HUDEP-2 (cell line): ENCODE measurements around the gene BTNL3.
A peak's percentile ranks its signal among the peaks of the same experiment; 100 is the strongest.
"Not testable (repeated sequence)": the region's sequence is repeated elsewhere in the genome, so short reads cannot be mapped to it uniquely, and the experiment has no call there.

Source experiments
- DNase-seq, 76 experiments: peaks; one replicate each; lab custom pipeline; 2025; ENCODE audit not compliant: unreplicated experiment in 76 of 76; lab: John Stamatoyannopoulos, UW

BTNL3 gene, protein sequence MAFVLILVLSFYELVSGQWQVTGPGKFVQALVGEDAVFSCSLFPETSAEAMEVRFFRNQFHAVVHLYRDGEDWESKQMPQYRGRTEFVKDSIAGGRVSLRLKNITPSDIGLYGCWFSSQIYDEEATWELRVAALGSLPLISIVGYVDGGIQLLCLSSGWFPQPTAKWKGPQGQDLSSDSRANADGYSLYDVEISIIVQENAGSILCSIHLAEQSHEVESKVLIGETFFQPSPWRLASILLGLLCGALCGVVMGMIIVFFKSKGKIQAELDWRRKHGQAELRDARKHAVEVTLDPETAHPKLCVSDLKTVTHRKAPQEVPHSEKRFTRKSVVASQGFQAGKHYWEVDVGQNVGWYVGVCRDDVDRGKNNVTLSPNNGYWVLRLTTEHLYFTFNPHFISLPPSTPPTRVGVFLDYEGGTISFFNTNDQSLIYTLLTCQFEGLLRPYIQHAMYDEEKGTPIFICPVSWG

DNA sequence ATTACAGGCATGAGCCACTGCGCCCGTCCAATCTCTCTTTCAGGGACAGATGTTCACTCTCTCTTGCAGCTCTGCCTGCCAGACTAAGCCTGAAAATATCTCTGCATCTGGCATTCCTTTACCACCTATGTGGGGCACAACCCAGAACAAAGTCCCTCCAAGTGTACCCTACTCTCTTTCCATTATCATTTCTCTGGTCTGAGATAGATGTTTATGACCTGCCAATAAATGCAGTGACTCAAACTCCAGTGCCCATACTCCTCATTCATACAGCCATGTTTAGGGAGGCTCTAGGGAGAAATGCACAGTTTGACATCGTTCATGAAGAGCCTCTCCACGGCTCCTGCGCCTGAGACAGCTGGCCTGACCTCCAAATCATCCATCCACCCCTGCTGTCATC is at the start of gene BTNL3:
TSS of gene BTNL3 (plus strand) at position 255 of the 400 bp plus-strand sequence. CDS start 183 bp downstream, outside the sequence.
- DNase-seq: no peak

DNA sequence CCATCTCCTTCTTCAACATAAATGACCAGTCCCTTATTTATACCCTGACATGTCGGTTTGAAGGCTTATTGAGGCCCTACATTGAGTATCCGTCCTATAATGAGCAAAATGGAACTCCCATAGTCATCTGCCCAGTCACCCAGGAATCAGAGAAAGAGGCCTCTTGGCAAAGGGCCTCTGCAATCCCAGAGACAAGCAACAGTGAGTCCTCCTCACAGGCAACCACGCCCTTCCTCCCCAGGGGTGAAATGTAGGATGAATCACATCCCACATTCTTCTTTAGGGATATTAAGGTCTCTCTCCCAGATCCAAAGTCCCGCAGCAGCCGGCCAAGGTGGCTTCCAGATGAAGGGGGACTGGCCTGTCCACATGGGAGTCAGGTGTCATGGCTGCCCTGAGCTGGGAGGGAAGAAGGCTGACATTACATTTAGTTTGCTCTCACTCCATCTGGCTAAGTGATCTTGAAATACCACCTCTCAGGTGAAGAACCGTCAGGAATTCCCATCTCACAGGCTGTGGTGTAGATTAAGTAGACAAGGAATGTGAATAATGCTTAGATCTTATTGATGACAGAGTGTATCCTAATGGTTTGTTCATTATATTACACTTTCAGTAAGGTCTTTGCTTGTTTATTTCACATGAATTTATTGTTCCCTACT is 38.2 kb upstream of the BTNL3 start:
- DNase-seq: no peak

DNA sequence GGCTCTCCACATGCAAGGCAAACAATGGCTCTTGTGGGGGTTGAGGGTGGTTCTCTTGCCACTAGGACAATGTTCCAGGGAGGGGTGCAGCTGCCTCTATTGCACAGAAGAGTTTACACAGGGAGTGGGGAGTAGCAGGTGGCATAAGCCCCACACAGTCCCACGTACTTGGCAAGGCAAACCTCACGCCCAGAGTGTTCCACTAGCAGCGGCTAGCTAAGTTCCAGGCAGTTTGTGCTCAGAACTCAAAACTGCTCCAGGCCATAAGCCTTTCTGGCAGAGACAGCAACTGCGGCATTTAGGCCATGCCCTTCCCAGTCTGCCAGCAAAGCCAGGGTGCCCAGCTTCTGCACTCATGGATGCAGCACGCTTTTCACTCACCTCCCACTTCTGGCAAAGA is 29.0 kb upstream of the BTNL3 start:
- DNase-seq: no peak

DNA sequence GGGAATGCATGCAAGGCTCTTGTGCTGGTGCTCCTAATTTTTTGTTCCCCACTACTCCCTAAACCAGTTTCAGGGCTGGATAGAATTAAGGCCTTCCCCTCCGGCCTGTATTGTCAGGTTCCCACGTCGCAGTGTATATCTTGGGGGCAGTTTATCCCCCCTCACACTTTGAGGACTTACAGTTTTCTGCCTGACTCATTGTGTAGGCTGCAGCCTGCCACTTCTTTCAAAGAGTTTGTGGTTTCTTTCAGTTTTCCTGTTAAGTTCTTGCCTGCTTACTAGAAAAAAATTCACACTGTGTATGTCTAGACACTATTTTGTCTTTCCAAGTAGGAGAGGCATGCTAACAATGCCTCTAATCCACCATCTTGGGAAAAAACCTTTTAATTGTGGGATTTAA is 28.4 kb upstream of the BTNL3 start:
- DNase-seq: no peak

DNA sequence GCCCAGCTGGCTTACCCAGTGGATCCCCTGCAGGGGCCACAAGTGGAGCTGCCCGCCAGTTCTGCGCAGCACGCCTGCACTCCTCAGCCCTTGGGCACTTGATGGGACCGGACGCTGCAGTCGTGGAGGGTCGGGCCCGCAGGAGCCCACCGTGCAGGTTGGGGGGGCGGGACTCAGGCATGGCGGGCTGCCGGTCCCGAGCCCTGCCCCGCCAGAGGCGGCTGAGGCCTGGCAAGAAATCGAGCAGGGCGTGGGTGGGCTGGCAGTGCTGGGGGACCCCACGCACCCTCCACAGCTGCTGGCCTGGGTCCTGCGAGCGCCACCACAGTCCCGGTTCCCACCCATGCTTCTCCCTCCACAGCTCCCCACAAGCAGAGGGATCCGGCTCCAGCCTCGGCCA is 19.2 kb upstream of the BTNL3 start:
- DNase-seq: no peak

DNA sequence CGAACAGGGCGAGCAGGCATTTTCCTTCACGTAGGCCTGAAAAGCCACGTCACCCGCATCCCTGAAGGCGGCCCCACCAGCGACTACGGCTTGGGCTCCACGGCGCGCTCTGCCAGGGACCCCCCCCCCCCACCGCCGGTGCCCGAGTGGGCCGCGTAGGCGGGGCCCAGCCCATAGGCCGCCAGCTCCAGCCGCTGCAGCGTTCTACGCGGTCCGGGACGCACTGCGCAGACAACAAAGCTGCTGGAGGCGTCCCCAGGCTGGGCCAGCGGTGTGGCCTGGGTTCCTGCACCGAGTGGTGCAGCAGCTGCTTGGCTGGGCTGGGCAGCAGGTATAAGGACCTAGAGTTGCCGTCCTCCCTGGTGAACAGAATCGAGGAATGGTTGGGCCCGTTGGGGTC is 18.3 kb upstream of the BTNL3 start:
- DNase-seq: no peak

DNA sequence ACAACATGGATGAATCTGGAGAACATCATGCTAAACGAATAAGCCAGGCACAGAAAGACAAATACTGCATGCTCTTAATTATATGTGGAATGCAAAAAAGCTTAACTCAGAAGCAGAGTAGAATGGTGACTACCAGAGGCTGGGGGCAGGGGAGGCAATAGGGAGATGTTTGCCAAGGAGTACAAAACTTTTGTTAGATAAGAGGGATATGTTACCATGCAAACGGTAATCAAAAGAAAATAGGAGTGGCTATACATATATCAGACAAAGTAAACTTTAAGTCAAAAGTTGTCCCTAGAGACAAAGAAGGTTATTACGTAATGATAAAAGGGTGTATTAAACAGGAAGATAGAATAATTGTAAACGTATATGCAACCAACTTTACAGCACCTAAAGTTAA is 17.8 kb upstream of the BTNL3 start:
- DNase-seq: no peak

DNA sequence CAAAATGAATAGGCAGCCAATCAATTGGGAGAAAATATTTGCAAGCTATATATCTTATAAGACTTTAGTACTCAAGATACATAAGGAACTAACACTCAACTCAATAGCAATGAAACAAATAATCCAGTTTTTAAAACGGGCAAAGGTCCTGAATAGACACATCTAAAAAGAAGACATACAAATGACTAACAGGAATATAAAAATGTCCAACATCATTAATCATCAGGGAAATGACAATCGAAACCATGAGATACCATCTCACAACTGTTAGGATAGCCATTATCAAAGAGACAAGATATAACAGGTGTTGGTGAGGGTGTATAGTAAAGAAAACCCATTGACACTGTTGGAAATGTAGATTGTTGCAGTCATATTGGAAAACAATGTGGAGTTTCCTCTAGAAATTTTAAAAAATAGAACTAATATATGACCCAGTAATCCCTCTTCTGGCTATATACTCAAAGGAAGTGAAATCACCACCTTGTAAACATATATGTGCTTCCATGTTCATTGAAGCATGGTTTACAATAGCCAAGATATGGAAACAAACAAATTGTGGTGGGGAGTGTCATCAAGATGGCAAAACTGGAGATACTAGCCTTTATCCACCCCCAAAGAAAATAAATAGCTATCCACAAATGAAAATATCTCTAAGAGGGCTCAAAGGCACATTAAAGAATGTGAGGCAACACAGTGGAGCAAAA is 13.9 kb upstream of the BTNL3 start:
- no peak for DNase-seq

DNA sequence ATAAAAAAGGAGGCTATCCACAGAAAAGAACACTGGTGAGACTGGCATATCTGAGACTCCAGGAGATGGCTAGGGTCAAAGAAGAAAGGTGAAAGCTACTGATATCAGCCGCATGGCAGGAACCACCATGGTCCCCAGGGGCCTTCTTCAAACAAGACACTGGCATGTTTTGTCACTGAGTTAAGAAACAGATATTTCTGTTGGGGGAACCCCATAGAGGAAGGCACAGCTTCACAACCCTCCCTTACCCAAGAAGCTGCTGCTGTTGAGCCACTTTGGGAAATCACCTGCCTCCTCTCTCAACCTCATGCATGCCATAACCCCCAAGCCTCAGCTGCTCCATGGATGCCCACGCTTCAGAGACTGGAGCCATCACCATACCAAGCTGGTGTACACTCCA is 13.3 kb upstream of the BTNL3 start:
- no peak for DNase-seq

DNA sequence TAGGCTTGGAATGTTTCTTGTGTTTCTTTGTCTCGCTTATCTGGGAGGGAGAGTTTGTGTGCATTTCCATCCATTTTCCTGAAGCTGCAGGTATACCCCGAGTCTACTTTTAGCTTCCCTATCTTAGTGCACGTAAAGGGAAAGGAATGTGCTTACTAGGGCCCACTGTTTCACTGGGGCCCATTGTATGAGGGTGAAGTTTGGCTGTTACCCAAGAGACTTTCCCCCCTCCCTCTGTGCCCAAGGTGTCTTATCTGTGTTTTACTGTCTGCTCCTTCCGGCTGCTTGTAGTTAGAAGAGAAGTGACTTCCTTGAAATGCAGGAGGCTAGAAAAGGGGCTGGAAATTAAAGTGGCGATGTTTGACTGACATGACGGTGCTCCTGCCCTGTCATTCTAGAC is 12.1 kb upstream of the BTNL3 start:
- DNase-seq: peak in 15 of 76 experiments; percentile 0 to 42 (median 7)

DNA sequence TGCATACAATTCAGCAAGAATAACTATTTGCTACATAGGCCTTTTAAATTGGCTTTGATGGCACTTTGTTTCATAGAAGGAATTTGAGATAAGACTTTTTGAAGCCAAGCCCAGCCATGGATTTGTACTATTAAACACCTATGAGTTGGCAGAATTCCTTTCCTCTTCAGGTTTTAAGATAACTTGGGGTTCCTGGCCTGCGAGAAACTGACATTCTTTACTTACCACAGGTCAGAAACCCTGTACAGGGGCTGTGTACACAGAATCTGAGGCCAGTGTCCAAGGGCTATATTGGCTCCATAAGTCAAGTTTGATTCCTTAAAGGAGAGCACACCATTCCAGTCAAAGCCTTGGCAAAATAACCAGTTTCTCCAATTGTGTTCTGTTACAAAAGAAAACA is 10.8 kb upstream of the BTNL3 start:
- no peak for DNase-seq

DNA sequence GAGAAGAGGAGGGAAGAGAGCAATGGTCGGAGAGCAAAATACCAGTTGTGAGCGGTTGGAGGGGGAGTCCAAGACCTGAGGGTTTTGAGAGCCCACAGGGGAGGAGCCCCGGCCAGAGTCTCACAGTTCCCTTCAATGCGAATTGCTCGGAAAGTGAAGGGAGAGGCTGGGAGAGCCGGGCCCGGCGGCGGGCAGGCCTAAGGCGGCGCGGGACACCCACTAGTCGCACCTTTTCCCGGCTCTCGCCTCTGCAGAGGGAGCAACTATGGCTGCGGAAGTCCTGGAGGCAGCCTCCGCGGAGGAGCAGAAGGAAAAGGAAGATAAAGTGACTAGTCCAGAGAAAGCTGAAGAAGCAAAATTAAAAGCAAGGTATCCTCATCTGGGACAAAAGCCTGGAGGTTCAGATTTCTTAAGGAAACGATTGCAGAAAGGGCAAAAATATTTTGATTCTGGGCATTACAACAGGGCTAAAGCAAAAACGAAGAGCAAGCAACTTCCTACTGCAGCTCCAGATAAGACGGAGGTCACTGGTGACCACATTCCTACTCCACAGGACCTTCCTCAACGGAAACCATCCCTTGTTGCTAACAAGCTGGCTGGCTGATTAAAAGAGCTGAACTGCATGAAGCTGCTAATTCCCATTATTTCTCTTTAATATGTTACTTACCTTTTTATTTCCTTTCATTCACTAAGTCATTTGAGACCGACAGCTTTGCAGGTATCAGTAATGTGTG is 6.5 kb upstream of the BTNL3 start:
- DNase-seq: no peak

DNA sequence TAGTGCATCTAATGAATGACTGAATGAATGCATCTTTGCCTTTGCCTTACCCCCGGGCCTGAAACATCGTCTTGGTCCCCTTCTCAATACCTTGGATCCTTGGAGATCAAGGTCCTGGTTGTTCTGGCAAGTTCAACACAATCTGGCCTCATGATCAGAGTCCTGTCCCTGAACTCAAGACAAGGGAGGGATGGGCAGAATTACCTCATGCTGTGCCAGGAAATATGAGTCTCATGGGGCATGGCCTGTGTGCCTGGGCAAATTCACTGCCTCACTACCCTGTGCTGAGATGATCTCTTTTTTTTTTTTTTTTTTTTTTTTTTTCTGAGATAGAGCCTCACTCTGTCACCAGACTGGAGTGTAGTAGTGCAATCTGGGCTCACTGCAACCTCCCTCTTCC is 630 bp upstream of the BTNL3 start:
- DNase-seq: no peak

DNA sequence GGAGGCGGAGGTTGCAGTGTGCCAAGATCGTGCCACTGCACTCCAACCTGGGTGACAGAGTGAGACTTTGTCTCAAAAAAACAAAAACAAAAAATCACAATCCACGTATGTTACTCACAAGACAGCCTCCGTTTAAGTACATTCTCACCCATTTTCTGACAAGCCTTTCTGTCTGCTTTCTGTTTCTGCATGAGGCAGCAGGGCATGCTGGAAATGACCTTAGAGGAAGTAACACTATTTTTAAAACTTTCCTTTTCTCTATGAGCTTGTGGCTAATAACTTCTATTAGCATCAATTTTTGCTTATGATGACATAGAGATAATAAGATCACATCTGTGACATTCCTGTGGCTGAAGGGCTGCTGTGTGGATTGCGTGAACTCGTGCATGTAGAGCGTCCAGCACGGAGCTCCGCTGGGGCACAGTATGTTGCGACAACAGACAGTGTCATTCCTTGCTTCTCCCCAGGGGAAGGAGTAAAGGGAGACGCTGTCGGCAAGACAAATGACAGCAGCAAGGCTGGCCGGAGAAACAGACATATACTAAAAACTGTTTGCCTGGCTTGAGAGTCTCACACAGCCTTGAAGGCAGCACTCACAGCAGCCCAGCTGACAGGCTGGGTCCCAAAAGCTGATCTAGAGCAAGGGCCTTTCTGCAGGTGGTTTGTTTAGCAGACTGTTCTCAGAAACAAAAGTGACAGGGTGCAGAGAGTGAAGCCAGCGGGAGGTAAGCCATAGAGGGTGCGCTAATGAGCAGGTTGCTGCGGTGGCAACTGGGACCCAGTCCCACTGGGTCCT is 1.6 kb downstream of the BTNL3 start:
- no peak for DNase-seq

DNA sequence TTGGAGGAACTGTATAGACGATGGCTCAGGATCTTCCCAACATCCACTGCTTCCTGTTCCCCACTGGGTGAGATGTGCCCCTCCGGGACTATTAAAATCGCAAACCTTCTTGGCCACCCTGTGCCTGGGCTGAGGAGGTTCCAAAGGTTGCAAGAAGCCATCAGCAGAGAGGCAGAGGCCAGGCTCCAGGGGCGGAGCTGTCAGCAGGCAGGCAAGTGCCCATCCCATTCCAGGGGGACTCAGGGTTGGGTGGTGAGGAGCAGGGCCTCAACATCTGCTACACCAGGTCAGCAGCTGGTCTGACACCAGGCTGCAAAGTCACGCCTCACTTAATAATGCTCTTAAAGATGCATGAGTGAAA is 2.2 kb downstream of the BTNL3 start:
- no peak for DNase-seq

DNA sequence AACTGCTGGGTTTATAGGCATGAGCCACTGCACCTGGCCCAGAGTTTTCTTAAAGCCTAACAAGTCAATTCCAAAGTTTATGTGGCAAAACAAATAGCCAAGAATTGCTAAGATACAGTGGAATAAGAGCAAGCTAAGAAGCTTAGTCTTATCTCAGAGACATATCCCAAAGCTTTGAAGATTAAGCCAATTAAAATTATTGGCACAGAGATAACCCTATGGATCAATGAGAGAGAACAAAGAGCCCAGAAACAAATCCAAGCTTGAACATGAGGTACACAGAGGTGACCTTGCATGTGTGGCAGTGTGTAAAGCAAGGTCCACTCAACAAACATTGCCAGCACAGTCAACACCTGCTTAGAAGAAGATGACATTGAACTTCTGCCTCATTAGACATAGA is 13.3 kb downstream of the BTNL3 start:
- no peak for DNase-seq

DNA sequence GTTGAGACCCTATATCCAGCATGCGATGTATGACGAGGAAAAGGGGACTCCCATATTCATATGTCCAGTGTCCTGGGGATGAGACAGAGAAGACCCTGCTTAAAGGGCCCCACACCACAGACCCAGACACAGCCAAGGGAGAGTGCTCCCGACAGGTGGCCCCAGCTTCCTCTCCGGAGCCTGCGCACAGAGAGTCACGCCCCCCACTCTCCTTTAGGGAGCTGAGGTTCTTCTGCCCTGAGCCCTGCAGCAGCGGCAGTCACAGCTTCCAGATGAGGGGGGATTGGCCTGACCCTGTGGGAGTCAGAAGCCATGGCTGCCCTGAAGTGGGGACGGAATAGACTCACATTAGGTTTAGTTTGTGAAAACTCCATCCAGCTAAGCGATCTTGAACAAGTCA is 17.1 kb downstream of the BTNL3 start:
- DNase-seq: no peak

DNA sequence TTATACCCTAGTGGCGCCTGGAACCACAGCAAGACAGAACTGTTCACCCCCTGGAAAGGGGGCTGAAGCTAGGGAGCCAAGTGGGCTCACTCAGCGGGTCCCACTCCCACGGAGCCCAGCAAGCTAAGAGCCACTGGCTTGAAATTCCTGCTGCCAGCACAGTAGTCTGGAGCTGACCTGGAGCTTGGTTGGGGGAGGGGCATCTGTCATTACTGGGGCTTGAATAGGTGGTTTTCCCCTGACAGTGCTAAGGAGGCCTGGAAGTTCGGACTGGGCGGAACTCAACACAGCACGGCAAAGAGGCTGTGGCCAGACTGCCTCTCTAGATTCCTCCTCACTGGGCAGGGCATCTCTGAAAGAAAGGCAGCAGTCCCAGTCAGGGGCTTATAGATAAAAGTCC is 19.5 kb downstream of the BTNL3 start:
- no peak for DNase-seq

DNA sequence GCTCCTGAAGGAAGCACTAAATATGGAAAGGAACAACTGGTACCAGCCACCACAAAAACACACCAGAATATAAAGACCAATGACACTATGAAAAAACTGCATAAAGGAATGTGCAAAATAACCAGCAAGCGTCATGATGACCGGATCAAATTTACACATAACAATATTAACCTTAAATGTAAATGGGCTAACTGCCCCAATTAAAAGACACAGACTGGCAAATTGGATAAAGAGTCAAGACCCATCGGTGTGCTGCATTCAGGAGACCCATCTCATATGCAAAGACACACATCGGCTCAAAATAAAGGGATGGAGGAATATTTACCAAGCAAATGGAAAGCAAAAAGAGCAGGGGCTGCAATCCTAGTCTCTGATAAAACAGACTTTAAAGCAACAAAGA is 21.4 kb downstream of the BTNL3 start:
- DNase-seq: not testable (repeated sequence)

DNA sequence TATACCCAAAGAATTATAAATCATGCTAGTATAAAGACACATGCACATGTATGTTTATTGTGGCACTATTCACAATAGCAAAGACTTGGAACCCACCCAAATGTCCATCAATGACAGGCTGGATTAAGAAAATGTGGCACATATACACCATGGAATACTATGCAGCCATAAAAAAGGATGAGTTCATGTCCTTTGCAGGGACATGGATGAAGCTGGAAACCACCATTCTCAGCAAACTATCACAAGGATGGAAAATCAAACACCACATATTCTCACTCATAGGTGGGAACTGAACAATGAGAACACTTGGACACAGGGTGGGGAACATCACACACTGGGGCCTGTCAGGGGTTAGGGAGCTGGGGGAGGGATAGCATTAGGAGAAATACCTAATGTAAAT is 26.0 kb downstream of the BTNL3 start:
- DNase-seq: not testable (repeated sequence)
